ENCODE results near the gene RBMS1.

Gene RBMS1

DNA sequence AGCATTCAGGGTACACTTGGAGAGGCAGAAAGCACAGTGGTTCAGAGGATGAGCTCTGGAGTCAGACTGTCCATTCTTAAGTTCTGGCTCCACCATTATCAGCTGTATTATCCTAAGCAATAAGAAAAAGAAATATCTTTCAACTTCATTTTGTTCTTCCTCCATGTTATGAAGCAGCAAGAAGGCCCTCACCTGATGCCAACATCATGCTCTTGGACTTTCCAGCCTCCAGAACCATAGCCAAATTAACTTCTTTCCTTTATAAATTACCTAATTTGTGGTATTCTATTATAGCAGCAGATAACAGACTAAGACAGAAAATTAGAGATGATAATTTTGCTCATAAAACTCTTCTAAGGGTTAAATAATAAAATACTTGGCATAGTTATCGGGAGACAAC lies 137.1 kb downstream of the RBMS1 start:
- DNase-seq, result no peak

DNA sequence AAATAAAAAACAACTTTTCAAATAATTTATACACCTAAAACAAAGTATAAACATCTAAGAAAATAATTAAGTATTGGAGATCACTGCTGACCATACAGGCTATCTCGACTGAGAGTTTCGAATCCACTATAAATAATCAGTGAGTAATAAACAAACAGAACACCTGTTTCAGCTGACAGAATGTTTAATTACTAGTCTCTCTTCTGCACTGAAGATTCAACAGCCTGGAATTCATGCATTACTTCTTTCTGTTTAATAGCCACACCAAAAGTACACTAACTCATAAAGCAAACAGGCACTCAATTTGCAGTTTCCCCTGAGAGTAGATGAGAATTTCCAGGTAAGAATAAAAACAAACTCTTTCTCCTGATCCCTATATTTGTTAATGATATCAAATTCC lies 138.5 kb downstream of the RBMS1 start:
- no peak for DNase-seq

DNA sequence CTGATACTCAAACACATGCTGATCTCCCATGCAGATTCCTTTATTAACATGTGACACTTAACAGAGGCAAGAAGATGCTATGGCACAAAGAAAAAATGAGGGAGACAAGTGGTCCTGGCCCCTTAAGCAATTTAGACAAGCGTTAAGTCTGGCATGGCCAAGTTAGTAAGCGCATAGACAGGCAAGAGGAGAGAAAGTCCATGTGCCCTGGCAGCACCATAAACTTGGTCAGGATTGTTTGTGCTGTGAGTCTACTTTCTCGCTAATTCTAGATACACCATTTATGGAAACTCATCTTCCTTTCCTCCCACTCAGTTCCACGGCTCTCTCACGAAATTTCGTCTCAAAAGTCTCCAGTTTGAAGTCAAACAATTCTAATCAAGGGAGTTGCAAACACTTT lies 138.9 kb downstream of the RBMS1 start:
- DNase-seq, result no peak

DNA sequence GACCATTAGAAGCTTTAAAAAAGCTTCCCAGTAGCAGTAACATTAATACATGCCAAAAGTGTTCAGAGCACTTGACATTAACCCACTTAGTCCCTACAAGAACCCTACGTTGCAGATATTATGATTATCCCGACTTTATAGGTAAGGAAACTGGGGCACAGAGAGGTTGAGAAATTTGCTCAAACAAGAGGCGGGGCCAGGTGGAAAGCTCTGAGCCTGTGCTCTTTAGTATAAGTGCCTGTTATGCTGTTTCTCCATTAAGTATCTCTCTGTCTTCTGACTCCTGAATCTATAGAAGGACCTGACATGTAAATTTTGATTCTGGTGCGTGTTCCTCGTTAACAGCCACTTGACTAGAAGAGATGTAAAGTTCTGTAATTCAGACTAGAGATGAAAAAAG lies 139.8 kb downstream of the RBMS1 start:
- no peak for DNase-seq

DNA sequence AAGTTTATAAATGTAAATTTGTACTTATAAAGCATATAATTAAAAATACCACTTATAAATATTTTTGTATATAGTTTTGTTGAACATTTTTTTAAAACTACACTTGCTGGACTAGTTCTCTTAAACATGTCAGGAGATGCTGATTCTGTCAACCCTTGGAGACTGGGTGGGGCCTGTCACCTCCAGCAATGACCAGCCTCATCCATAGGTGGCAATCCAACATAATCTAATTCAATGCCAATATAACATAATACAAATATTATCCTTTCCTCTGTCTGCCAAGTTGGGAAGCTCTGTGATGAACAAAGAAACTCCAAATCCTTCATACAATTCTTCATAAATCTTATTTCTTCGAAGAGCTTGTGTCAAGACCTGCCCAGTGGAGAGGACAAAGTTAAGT lies 140.4 kb downstream of the RBMS1 start:
- no peak for DNase-seq

DNA sequence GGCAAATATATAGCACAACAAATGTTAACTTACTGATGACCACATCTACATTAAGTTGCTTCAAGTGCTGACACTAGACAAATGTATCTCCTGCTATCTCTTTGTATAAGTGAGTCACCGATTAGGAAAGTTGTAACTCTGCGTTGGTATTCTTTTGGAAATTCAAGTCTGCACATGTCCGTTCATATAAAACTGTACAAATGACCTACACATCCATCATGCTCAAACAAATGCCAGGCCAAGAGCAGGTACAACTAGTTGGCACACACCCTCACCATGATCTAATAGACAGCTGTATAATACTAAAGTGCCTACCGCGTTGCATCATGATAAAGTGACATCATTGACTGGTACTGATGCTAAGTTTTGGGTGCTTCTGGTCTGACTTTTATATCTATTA lies 141.1 kb downstream of the RBMS1 start:
- no peak for DNase-seq

DNA sequence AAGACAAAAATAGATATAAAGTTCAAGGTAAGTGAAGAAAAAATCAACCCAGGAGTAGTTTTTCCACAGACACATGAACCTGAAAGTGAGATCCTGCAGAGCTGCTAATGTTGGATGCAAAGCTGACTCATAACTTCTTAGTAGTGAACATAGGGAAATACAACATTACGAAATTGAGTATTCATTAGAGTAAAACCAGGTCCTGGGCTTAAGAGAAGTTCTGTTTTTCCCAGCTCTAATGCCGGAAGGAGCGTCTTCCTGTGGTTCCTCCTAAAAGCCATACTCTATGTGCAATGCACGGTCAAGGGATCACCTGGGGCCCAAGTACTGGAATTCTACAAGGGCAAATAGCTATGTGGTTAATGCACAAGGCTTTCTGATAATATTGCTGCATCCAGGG lies 141.7 kb downstream of the RBMS1 start:
- peak; percentile 29 for DNase-seq

DNA sequence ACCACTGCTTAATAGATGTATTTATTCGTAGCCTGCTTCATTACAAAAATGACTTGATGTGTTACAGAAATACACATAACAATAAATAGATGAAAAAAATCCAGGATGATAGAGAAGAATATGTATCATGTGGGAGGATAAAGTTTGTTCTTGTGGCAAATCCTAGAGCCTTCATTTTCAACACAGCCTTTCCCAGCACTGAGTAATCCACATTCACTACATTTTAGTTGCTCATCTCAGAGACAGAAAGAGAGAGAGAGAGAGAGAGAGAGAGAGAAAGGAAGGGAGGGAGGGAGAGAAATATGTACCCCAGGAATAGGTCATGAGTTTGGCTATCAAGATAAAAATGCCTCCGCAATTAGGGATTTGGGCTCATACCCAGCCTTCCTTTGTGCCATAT lies 144.3 kb downstream of the RBMS1 start:
- DNase-seq, result no peak

DNA sequence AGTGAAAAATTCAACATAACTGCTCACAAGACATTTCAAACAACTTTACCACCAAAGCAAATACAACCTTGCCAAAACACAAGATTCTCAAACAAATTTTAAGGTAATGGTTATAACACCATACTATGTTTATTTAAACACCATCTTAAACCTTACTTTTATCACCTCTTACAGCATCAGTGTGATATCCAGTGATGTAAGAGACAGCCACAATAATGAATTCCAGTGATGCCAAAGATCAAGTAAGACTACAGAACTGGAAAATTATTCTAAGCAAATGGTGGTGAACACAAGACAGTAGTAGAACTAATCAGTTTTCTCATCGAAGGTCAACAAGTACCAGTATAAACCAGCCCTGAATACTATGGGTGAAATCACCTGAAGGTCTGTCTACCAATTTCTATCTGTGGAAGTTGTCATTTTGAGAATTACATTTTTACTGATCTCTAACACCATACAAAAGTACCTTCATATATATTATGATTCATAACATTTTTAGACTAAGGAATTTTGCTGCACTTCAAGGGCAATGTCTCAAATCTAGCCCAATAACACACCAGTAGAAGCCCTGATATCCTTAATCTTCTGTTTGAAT lies 146.2 kb downstream of the RBMS1 start:
- DNase-seq, result no peak

DNA sequence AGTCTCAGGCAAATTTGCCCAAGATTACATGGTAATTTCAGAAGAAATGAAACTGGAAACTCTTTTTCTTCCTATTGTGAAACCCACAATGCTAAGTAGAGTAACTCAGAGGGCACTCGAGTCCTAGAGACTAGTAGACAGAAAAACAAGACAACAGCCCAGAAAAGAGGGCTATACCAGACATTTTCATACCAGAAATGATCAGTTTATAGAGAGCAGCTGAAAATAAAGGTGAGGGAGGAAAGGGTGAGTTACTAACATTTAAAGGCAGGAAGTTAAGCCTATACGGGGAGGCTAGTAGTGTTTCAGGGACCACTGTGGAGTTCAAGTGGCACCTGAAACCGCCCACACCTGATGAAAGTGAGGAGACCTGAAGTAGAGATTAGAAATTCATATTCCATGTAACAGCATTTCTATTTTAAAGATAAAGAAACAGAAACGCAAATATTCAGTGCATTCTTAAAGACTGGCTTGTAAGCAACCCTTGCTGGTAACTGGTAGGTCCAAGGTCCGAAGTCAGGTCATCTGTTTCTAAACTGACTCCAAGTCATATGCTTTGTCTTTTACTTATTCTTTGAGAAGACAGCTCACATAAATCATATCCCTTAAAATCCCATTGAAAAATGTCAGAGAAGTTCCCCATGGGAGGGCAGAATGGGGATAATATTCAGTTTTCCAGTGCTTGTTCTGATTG lies 148.4 kb downstream of the RBMS1 start:
- no peak for DNase-seq

DNA sequence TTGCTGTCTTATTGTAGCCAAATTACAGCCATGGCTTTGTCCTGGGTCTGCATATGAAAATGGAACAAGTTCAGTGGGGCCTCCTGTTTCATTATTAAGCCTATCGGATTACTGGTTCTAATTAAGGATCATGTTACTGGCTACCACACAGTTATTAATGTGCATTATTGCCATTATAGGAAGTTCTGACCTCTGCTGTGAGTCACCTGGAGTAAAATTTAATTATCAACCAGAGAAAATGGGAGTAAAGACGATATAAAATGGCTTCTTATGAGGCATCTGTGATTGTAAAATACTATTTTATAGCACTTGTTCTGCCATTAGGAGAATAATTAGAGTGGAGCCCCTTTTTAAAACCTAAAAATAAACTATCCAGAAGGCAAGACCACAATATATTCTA lies 150.2 kb downstream of the RBMS1 start:
- no peak for DNase-seq

DNA sequence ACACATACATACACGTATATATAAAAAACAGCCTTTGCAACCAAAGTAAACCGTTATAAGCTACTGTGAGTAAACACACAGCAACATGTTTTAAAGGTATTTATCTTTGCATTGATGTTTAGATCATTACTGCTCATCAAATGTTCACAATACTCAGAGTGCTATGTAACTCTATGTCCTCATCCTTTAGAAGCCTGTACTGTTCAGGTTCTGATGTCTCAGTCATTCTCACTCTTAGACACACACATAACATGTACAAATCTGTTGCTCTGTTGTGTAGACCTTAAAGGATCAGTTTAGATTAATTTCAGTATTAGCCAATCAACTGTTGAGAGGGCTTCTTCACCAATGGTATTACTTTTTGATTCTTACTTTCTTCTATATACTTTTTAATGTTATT lies 153.9 kb downstream of the RBMS1 start:
- no peak for DNase-seq

DNA sequence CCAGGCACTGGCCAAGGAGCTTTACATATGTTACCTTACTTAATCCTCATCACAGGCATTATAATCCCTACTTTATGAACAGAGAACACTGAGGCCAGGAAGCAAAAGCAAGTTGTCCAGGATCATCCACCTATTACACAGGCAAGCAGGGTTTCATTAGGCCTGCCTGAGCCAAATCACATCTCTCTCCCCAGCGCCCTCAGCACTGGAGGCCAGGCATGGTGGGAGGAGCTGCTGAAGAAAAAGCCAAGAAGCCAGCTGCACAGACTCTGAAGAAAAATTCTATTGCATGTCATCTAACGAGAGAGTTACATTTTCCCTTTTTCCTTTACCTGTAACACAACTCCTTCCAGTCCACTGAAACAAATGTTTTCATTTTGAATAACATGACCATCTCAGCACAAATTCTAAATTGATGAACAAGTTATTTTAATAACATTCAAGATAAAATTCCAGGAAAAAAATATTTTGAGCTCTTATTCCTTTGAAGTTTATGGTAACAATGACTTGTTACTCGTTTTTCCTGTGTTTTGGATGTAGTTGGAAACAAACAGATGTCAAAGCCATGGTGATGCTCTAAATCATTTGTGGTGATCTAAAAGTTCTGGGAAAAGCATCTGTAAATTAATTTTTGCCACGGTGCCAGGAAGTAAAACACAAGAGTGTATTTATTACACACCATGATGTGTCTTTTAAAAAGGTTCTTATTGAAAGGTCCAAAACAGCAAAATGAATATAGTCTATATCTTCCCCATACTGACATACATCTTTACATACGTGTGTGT lies 154.5 kb downstream of the RBMS1 start:
- DNase-seq, result no peak

DNA sequence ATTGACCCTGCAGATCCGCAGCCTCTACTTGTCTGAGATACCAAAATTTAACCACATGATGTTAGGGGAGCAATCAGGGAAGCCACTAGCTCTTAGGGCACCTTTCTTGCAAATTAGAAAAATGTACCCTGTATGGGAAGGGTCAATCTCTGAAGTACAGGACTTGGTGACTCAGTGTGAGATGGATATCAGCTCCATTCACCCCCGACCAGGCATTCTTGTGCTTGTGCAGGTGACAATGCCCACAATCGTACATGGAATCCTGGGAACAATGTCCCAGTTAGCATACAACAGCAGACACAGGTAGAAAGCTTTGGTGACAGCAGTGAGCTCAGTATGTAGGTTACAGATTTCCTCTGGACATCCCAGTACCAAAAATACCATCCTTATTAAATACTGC lies 155.9 kb downstream of the RBMS1 start:
- no peak for DNase-seq

DNA sequence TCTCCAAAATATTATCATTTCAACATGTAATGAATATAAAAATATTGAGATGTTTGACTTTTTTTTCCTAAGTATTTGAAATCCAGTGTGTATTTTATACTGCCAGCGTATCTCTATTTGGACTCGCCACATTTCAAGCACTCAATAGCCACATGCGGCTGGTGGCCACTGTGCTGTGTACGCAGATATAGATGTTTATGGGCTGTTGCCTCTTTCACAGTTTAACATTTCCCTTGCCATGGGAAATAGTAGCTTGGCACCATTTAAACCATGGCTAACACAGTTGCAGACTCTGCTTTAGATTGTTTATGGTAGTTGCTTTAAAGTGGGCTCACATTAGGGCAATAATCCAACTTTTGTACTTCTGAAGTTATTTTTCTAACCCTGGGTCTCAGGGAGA lies 157.0 kb downstream of the RBMS1 start:
- DNase-seq, result no peak

DNA sequence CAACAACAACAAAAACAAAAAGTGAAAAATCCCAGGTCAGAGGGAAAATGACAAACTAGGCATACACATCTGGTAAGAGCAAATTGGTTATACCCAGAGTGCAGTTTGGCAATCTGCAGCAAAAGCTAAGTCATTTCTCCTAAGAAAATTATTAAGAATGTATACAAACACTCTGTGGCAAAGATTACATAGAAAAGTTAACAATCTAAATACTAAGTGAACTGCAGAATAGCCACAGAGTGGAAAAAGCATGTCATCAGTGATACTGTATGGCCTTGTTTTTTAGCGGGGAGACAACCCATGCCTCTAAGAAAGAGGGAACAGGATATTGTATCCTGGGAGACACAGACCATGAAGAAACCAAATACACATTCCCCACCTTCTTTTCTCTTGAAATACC lies 157.5 kb downstream of the RBMS1 start:
- DNase-seq, result no peak

DNA sequence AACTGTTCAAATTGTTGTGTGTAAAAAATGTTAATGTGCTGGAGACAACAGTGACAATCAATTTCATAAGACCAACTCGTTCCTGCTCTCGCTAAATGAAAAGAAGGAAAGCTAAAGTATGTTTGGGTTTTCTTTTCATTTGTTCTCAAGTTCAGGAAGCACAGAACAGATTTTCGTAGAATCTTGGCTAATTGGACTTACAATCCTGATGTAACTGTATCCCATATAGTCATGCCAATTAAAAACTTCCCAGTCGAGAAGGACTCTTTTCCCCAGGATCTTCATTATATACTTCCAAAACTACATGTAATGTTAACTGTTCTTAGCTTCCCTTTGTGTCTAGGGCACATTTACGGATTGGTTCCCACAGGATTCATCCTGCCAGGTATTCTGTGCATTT lies 158.2 kb downstream of the RBMS1 start:
- no peak for DNase-seq

DNA sequence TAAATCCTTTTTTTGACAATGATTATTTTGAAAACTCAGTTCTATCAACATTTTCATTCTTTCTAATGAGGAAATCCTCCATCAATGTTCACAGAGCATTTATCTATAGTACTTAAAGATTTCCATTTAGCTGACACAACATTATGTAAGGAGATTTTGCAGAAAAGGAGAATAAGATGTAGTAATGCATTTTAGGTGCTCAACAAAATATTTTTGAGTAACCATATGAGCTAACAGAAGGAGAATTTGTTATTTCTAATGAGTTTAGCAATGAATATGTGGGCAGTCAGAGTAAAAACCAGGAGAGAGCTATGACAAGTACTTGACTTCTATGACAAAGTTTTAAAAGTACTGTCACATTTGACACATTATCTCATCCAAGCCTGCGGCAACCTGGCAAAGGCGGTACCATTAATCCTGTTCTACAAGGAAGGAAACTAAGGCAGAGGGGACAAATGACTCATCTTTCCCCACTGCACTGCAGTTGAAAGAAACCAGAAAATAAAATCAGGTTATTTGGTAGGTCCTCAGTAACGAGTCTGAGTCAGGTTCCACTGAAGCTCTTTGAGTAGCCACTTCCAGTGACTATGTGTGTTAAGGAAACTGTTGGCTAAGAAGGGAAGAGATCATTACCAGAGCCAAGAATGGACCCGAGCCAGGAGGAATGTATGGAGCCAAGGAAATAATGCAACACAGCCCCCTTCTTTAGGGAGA lies 159.4 kb downstream of the RBMS1 start:
- no peak for DNase-seq

DNA sequence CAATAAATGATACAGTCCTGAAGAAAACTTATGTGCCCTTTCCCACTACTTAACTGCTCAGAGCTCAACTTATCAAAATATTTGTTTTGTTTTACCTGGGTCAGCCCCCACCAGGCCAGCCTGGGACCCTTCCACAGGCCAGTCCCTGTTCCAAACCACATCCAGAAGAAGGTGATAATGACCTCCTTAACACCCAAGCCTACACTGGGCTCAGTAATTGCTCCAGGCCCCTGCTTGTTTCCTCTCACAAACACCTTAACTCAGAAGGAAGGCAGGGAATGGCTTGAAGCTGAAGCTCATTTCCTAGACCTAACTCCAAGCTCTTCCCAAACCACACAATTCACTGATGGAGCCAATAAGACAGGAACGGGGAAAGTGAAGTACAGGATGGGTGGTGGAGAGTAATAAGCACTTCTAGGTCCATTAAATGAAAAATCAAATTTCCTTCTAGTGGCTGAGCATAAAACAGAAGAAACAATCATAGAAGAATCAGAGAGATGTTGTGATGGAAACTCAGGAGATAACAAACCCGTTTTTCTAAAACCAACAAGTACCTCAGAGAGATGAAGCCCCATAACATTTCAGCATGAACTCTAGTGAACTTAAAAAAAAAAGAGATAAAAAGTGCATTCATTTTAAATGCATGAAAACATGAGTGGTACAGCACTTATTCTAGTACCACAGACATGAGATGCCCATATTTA lies 160.1 kb downstream of the RBMS1 start:
- no peak for DNase-seq

DNA sequence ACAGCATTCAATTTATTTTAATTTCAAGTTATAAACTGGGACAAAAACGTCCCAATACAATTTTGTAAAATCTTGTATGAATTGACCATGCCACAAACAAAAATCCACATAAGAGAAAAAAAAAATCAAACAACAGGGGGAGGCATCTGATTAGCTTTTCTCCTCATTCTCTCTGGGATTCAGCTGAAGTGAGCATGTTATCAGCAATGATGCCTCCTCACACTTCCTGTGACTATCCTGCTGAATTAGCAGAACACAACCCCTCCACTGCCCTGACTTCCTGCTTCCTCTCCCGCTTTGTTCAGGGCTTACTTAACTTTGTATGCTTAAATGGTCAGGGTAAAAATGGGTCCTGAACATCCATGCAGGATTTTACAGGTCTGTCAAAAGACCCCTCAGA lies 161.3 kb downstream of the RBMS1 start:
- peak; percentile 58 for DNase-seq

DNA sequence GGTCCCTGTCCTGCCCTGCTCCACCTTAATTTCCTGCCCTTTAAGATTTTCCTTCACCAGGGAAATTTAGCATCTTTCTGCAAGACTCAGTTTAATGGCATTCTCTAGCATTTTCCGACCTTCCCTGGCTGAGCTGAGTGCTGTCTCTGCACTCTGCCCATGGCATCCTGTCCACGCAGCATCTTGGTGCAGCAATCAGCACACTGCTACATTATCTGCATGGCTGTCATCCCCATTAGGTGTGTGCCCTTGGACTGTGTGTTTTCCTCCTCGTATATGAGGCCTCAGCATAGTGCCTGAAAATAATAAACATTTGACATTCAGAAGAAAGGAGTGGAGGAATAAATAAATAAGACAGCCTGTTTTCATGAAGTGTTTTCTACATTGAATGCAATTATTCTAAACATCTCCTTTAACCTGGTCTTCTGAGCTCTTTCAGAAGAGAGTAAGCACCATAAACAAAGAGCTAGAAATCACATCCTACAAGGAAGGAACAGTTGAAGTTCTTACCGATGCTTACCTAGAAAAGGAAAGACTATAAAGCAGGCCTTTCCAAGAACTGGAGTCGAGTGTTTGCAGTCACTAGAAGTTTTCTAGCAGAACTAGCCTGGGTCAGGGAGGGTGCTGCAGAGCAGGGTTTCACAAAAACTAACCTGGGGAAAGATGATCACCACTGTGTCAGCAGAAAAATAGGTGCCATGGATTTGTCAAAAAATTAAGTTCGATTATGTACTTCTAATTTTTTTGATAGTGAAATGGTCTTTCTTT lies 162.2 kb downstream of the RBMS1 start:
- DNase-seq, result no peak

Data from fibroblast of skin of back (primary cell).